HG03460 (cell line): Measurements from ENCODE around the gene MAGOH.

Experiments
- ATAC-seq: cut with Tn5 transposase; IDR thresholded peaks from one replicate; pipeline ENCODE4 v1.9.1; 2021; ENCODE audit not compliant: unreplicated experiment

The MAGOH gene

GRCh38 chr1:53270873-53271272 lies 32.6 kb upstream of the MAGOH start:
- ATAC-seq, result no peak

- no peak for ATAC-seq
Observed at GRCh38 chr1:53270107-53270506, 31.8 kb upstream of the MAGOH start.

GRCh38 chr1:53267761-53268160 lies 29.4 kb upstream of the MAGOH start:
- no peak for ATAC-seq

GRCh38 chr1:53266038-53266437 lies 27.7 kb upstream of the MAGOH start:
- ATAC-seq, result no peak

GRCh38 chr1:53265581-53265980 lies 27.3 kb upstream of the MAGOH start:
- ATAC-seq, result no peak

- no peak for ATAC-seq
Observed at GRCh38 chr1:53264048-53264447, 25.7 kb upstream of the MAGOH start.

- ATAC-seq, result no peak
Observed at GRCh38 chr1:53262000-53262399, 23.7 kb upstream of the MAGOH start.

- ATAC-seq, result no peak
Observed at GRCh38 chr1:53260631-53261247, 22.4 kb upstream of the MAGOH start.

- ATAC-seq, result no peak
Observed at GRCh38 chr1:53259932-53260331, 21.6 kb upstream of the MAGOH start.

- no peak for ATAC-seq
Observed at GRCh38 chr1:53258216-53258615, 19.9 kb upstream of the MAGOH start.

GRCh38 chr1:53257454-53258081 lies 19.2 kb upstream of the MAGOH start:
- no peak for ATAC-seq

- ATAC-seq, result no peak
Observed at GRCh38 chr1:53256511-53257453, 18.5 kb upstream of the MAGOH start.

- ATAC-seq, result no peak
Observed at GRCh38 chr1:53255031-53255430, 16.7 kb upstream of the MAGOH start.

GRCh38 chr1:53254011-53254640 lies 15.8 kb upstream of the MAGOH start:
- ATAC-seq, result no peak

GRCh38 chr1:53250325-53250724 lies 12.0 kb upstream of the MAGOH start:
- no peak for ATAC-seq

GRCh38 chr1:53249706-53250105 lies 11.4 kb upstream of the MAGOH start:
- no peak for ATAC-seq

GRCh38 chr1:53246261-53247134 lies 8.2 kb upstream of the MAGOH start:
- ATAC-seq, result no peak

- no peak for ATAC-seq
Observed at GRCh38 chr1:53244141-53244540, 5.8 kb upstream of the MAGOH start.

- ATAC-seq, result no peak
Observed at GRCh38 chr1:53242381-53242780, 4.1 kb upstream of the MAGOH start.

GRCh38 chr1:53241828-53242227 lies 3.5 kb upstream of the MAGOH start:
- no peak for ATAC-seq
